Measurements from ENCODE around the gene PRRC2B. TPM values are rescaled to one million over a fixed set of nuclear protein-coding genes. Genes with fewer than 3 reads are reported as not detected.

The PRRC2B gene
- total and polyA plus RNA-seq, 2 of the 8 experiments (the other 6 are each of a cell fraction or from before 2014, with no cell fraction given), result 37.3 to 249 TPM

DNA sequence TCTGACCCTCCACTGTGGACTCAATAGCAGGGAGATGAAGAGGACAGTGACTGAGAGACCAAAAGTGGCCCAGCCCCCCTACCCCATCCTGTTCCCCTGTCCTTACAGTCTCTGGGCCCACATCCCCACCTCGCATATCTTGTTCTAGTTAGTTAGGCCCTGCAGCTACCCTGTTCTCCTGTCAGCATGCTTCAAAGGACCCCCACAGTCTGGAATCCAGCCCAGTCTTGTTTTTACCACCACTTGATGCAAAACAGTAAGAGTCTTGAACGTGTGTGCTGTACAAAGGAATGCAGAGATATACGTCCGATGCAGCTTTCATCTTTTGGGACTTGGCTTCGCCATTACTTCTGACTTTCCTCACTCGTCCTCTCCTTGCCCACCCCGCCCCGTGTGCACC lies 96.6 kb downstream of the PRRC2B start:
- H3K79me2 ChIP-seq (ENCODE audit: control insufficient read depth in 1 of 2, insufficient read depth in 2 of 2, low read length in 2 of 2), result no peaks in the 10 kb centered on the region; a peak in 1 of 4 replicates
- no peak overlapping the region for H3K4me2 ChIP-seq (ENCODE audit: insufficient read depth in 1 of 2, low read depth in 2 of 2, low read length in 2 of 2)
- H2BK5ac ChIP-seq (ENCODE audit: low read depth, low read length), result no peak overlapping the region
- no peaks in the 10 kb centered on the region for H3K9me3 ChIP-seq (ENCODE audit: insufficient read depth in 2 of 2, low read depth in 1 of 2, low read length in 1 of 2)
- no peak overlapping the region for H4K91ac ChIP-seq (replicated peaks; ENCODE audit: insufficient read length, low read length)
- 73% methylated on average over 8 of the region's 8 CpGs; no CpG with 5 or more reads in 1 of the 2 experiments for WGBS, 2 experiments (ENCODE audit: extremely low coverage in 1 of 2, insufficient coverage in 1 of 2, insufficient read length in 1 of 2, insufficient replicate concordance in 2 of 2, low coverage in 1 of 2, low lambda C conversion rate in 2 of 2, missing lambda C conversion rate in 1 of 2)
- no peaks in the 10 kb centered on the region for H3K23me2 ChIP-seq (ENCODE audit: low read depth, low read length)
- no peak overlapping the region for H2AFZ ChIP-seq (ENCODE audit: low read length)
- no peak overlapping the region for H2AK5ac ChIP-seq (ENCODE audit: low read depth, low read length)
- no peak overlapping the region for H3K18ac ChIP-seq (ENCODE audit: extremely low read depth, low read length)
- peaks cover 6% of the 10 kb centered on the region for H3K79me1 ChIP-seq (ENCODE audit: low read depth, low read length)
- no peak overlapping the region for H2BK120ac ChIP-seq (replicated peaks; ENCODE audit: low read depth, low read length)
- POLR2A ChIA-PET (ENCODE audit: partially characterized antibody), result interaction anchor here (0.8 to 1.8 kb wide), 3 partner anchors 8 to 23 kb away, joined by 3 to 8 read pairs (median 3); no protein-coding TSS in a partner anchor
- DNase-seq (ENCODE audit: low read depth in 1 of 2, low spot score in 2 of 2), result no peak
- no peak overlapping the region for H3K23ac ChIP-seq (ENCODE audit: insufficient read length)
- no peak overlapping the region for H3K14ac ChIP-seq (ENCODE audit: insufficient read length)
- FAIRE-seq, result no peak
- H3K4ac ChIP-seq (replicated peaks; ENCODE audit: insufficient read length, low read depth, low read length), result no peak overlapping the region
- H2BK15ac ChIP-seq (ENCODE audit: low read length), result no peak overlapping the region
- H3K27ac ChIP-seq (ENCODE audit: low read depth, low read length), result no peak overlapping the region
- H3K4me1 ChIP-seq (replicated peaks in 1 of 4; ENCODE audit: control insufficient read depth in 3 of 4, insufficient read depth in 4 of 4, low read length in 3 of 4), result no peaks in the 10 kb centered on the region; a peak in 1 of 7 replicates
- CTCF ChIA-PET (ENCODE audit: partially characterized antibody), result interaction anchor here (0.7 to 3.5 kb wide), 3 partner anchors 8 to 13 kb away, joined by 3 to 17 read pairs (median 3); no protein-coding TSS in a partner anchor
- H2BK12ac ChIP-seq (ENCODE audit: low read depth, low read length), result no peak overlapping the region
- no peak overlapping the region for H3K56ac ChIP-seq (replicated peaks; ENCODE audit: insufficient read length, low read depth, low read length)
- H3K36me3 ChIP-seq (ENCODE audit: control insufficient read depth in 2 of 4, insufficient read depth in 4 of 4, low read length in 3 of 4), result peaks cover 72 to 99% (median 96%) of the 10 kb centered on the region in 4 experiments
- H3K27me3 ChIP-seq (replicated peaks in 1 of 4; ENCODE audit: control insufficient read depth in 3 of 4, extremely low read depth in 1 of 4, insufficient read depth in 3 of 4, low read length in 3 of 4), result no peaks in the 10 kb centered on the region
- H4K5ac ChIP-seq (ENCODE audit: insufficient read length, low read depth, low read length), result no peak overlapping the region
- H2BK20ac ChIP-seq (ENCODE audit: low read length), result no peak overlapping the region
- no peak overlapping the region for H3K9ac ChIP-seq (replicated peaks in 1 of 4; ENCODE audit: extremely low read depth in 1 of 4, low read depth in 3 of 4, low read length in 3 of 4)
- no peak overlapping the region for H4K8ac ChIP-seq (ENCODE audit: extremely low read depth, insufficient read depth, low read length)
- no peak overlapping the region for H3K4me3 ChIP-seq (ENCODE audit: extremely low read depth in 1 of 4, insufficient read depth in 2 of 4, low read depth in 3 of 4, low read length in 4 of 4)
- no peak for TF ChIP-seq BCL11A (IDR thresholded peaks at IDR 0.05; ENCODE audit: low read depth in 2 of 2, low read length in 2 of 2)
- no peak for TF ChIP-seq CBX5 (IDR thresholded peaks at IDR 0.05; ENCODE audit: low read depth, low read length)
- H4K20me1 ChIP-seq (replicated peaks in 1 of 2; ENCODE audit: control insufficient read depth in 1 of 2, insufficient read depth in 2 of 2, low read length in 2 of 2), result peaks cover 16% of the 10 kb centered on the region in 2 experiments

Data from H1 (cell line).